ENCODE measurements around the gene ATF7.

ATF7 gene

GRCh38 chr12:53516758-53517455 lies 109.3 kb downstream of the ATF7 start:
- no peak for FAIRE-seq

- FAIRE-seq = no peak
Observed at GRCh38 chr12:53515291-53515680, 110.9 kb downstream of the ATF7 start.

GRCh38 chr12:53514628-53515290 lies 111.4 kb downstream of the ATF7 start:
- no peak for FAIRE-seq

GRCh38 chr12:53513712-53514410 lies 112.3 kb downstream of the ATF7 start:
- FAIRE-seq = no peak

GRCh38 chr12:53510181-53510812 lies 115.9 kb downstream of the ATF7 start:
- no peak for FAIRE-seq

GRCh38 chr12:53508534-53509170 lies 117.5 kb downstream of the ATF7 start:
- FAIRE-seq = peak; percentile 27

- FAIRE-seq = no peak
Observed at GRCh38 chr12:53507603-53507885, 118.6 kb downstream of the ATF7 start.

GRCh38 chr12:53506881-53507602 lies 119.1 kb downstream of the ATF7 start, which contains the start of gene NPFF:
Gene NPFF (minus strand): TSS chr12:53507484. CDS start chr12:53507474, 10 bp downstream.
- FAIRE-seq = no peak

- no peak for FAIRE-seq
Observed at GRCh38 chr12:53506450-53506785, 119.8 kb downstream of the ATF7 start.

- no peak for FAIRE-seq
Observed at GRCh38 chr12:53505555-53506449, 120.4 kb downstream of the ATF7 start.

- FAIRE-seq = no peak
Observed at GRCh38 chr12:53505086-53505485, 121.1 kb downstream of the ATF7 start.

- no peak for FAIRE-seq
Observed at GRCh38 chr12:53504004-53504920, 121.9 kb downstream of the ATF7 start.

- FAIRE-seq = no peak
Observed at GRCh38 chr12:53502983-53503728, 123.0 kb downstream of the ATF7 start.

- FAIRE-seq = no peak
Observed at GRCh38 chr12:53502331-53502730, 123.9 kb downstream of the ATF7 start.

GRCh38 chr12:53501615-53502181 lies 124.5 kb downstream of the ATF7 start:
- no peak for FAIRE-seq

GRCh38 chr12:53500776-53501614 lies 125.2 kb downstream of the ATF7 start, which contains the start of gene TARBP2:
Gene TARBP2 (plus strand): TSS chr12:53501283. CDS start chr12:53501409, 126 bp downstream.
- peak; percentile 99 for FAIRE-seq

GRCh38 chr12:53500142-53500775 lies 125.9 kb downstream of the ATF7 start:
- FAIRE-seq = no peak

All from G401.6 (cell line).